Endothelial cell of umbilical vein (primary cell): ENCODE data around the gene SLC18A3. TPM values are rescaled to one million over a fixed set of nuclear protein-coding genes. Genes with fewer than 3 reads are reported as not detected.

ENCODE experiments used
- BruUV-seq: library from RNA; stranded (reverse); fragments of 400-500 nt; replicated peaks from 2 replicates; lab custom pipeline; 2021; lab: Mats Ljungman, UMichigan
- CTCF ChIA-PET: fragments of 300-600, 350-600 bp; sonication (Branson Sonifier 250); formaldehyde crosslinking; loops from one replicate; lab custom pipeline; 2021; ENCODE audit warnings: antibody characterized with exemption, inconsistent platforms; lab: Charles Lee
- POLR2A ChIA-PET: fragments of 300-600, 350-600 bp; sonication (Branson Sonifier 250); formaldehyde crosslinking; loops from one replicate; lab custom pipeline; 2021; ENCODE audit warnings: antibody characterized with exemption, inconsistent platforms; lab: Charles Lee
- DNase-seq: peaks from one replicate; pipeline ENCODE4 v3.0.0-alpha.2; 2011; ENCODE audit warnings: low read depth, low spot score
- FAIRE-seq: peaks from 2 replicates; lab custom pipeline; 2011; peaks lifted over from hg19 to GRCh38; lab: Jason Lieb, UNC
- H2AFZ ChIP-seq: 2 replicates; pipeline ENCODE4 v1.6.0; 2012; ENCODE audit warnings: low read depth, low read length, control low read depth, inconsistent platforms
- H3K27ac ChIP-seq: 2 replicates; pipeline ENCODE4 v1.5.1; 2011; ENCODE audit warnings: low read depth, mild to moderate bottlenecking, control low read depth, low read length, moderate library complexity; ENCODE audit not compliant: insufficient read depth
- H3K27me3 ChIP-seq, 2 experiments: 2 replicates each; pipeline versions ENCODE4 v1.6.0 to v1.6.1; 2011; ENCODE audit warnings: low read length in 2 of 2, mixed read lengths in 1 of 2; ENCODE audit not compliant: control insufficient read depth in 2 of 2, insufficient read depth in 2 of 2
- H3K36me3 ChIP-seq, 2 experiments: 2 replicates in 1 of 2; 3 replicates in 1 of 2; pipeline ENCODE4 v1.5.1; 2011; ENCODE audit warnings: low read length in 2 of 2, mild to moderate bottlenecking in 1 of 2, moderate library complexity in 1 of 2; ENCODE audit not compliant: control insufficient read depth in 2 of 2, insufficient read depth in 2 of 2; ENCODE audit errors: extremely low read depth in 1 of 2
- H3K4me1 ChIP-seq: 3 replicates; pipeline ENCODE4 v1.5.1; 2011; ENCODE audit warnings: mild to moderate bottlenecking, low read length; ENCODE audit not compliant: control insufficient read depth, insufficient read depth; ENCODE audit errors: extremely low read depth
- H3K4me2 ChIP-seq: 2 replicates; pipeline ENCODE4 v1.6.1; 2011; ENCODE audit warnings: low read length, control low read depth, mixed read lengths; ENCODE audit not compliant: insufficient read depth
- H3K4me3 ChIP-seq, 3 experiments: fragments of 200-600 bp in 1 of 3; sonication (generic), shearing (Covaris generic) in 1 of 3; replicated peaks in 1 of 3; 2 replicates each; pipeline ENCODE4 v1.5.1; 2011 to 2016; ENCODE audit warnings: control low read depth in 3 of 3, low read length in 3 of 3, mild to moderate bottlenecking in 2 of 3, inconsistent platforms in 1 of 3, low read depth in 1 of 3, moderate library complexity in 1 of 3; ENCODE audit not compliant: insufficient read depth in 1 of 3
- H3K79me2 ChIP-seq: 2 replicates; pipeline ENCODE4 v1.6.0; 2012; ENCODE audit warnings: low read length, inconsistent platforms; ENCODE audit not compliant: control insufficient read depth, insufficient read depth
- H3K9ac ChIP-seq: replicated peaks from 2 replicates; pipeline ENCODE3; 2011; ENCODE audit warnings: low read length, control low read depth; ENCODE audit not compliant: insufficient read depth; ENCODE audit errors: extremely low read depth
- H3K9me1 ChIP-seq: replicated peaks from 3 replicates; pipeline ENCODE4 v1.6.0; 2011; ENCODE audit warnings: mild to moderate bottlenecking, low read length; ENCODE audit not compliant: control insufficient read depth, insufficient read depth; ENCODE audit errors: extremely low read depth
- H3K9me3 ChIP-seq: replicated peaks from 2 replicates; pipeline ENCODE4 v1.5.1; 2012; ENCODE audit warnings: low read length, inconsistent platforms; ENCODE audit not compliant: control insufficient read depth, insufficient read depth
- H4K20me1 ChIP-seq: replicated peaks from 2 replicates; pipeline ENCODE3; 2011; ENCODE audit warnings: mild to moderate bottlenecking, low read length; ENCODE audit not compliant: control insufficient read depth, insufficient read depth; ENCODE audit errors: extremely low read depth
- FOS ChIP-seq: IDR thresholded peaks from 2 replicates; pipeline ENCODE4 v1.6.1; 2011; ENCODE audit warnings: mild to moderate bottlenecking, low read length, moderate library complexity, borderline replicate concordance; ENCODE audit not compliant: insufficient read depth
- JUN ChIP-seq: IDR thresholded peaks from 2 replicates; pipeline ENCODE4 v1.6.1; 2011; ENCODE audit warnings: borderline replicate concordance, low read depth; ENCODE audit not compliant: insufficient read length, insufficient read depth
- POLR2A ChIP-seq: IDR thresholded peaks from 2 replicates; pipeline ENCODE4 v1.6.1; 2012; ENCODE audit warnings: low read depth, mild to moderate bottlenecking, control low read depth, low read length
- POLR2AphosphoS5 ChIP-seq: IDR thresholded peaks from 2 replicates; pipeline ENCODE4 v1.6.1; 2012; ENCODE audit warnings: low read depth, mild to moderate bottlenecking, control low read depth, low read length, moderate library complexity; ENCODE audit not compliant: insufficient read depth
- dilution Hi-C: fragments of 300-500 bp; cut with MboI; formaldehyde crosslinking; loops from one replicate; pipeline ENCODE4 v1.15.0; 2019; ENCODE audit warnings: low sequenced_read_pairs; ENCODE audit not compliant: extremely low pct_ligation_motif_present
- intact Hi-C: fragments of 100-400 bp; cut with micrococcal nuclease; formaldehyde crosslinking; loops from one replicate; pipeline ENCODE4 v1.10.0; 2022
- polyA plus RNA-seq, 4 experiments: library from polyadenylated mRNA; depleted of rRNA in 3 of 4; stranded (reverse) in 3 of 4; unstranded in 1 of 4; fragments of >200 nt; gene quantifications; 2 replicates each; pipeline versions ENCODE4 v1.2.1 to v1.2.3, GENCODE V29; 2011 to 2012; ENCODE audit warnings: missing spikeins in 1 of 4
- total RNA-seq: library from RNA; stranded (reverse); gene quantifications from 2 replicates; pipeline ENCODE4 v1.2.3, GENCODE V29; 2021
- TF ChIP-seq, protein P1 (sequence below): IDR thresholded peaks from 2 replicates; pipeline ENCODE4 v1.6.1; 2011; ENCODE audit not compliant: insufficient read depth, insufficient read length

The SLC18A3 gene
- total and polyA plus RNA-seq, 2 donors (not counting 3 experiments of a cell fraction or from before 2014, with no cell fraction given) = not detected

DNA sequence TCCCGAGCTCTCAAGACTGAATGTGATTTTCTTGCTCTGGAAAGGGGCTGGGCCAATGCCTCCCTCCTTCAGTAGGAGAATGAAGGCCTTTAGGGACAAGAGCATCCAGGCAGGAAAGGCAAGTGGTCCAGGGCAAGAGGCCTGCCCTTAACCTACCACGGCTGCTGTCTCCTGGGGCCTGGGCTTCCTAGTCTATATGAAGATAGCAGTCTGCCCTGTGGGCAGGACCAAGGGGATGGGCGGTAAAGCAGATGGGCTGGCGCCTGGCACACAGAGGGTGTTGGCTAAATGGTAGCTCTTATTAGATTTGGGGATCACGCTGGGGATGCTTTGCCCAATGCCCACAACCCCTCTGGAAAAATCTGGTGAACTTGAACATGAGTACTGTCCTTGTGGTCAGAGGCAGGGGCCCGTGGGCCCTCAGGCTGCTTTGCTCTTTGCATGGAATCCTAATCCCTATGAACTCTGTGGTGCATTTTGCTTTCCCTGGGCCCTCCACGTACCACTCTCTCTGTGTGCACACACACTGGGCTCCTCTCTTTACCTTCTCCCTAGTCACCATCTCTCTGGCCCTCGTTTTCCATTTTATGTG is 24.1 kb downstream of the SLC18A3 start:
- Histone ChIP-seq H3K9me1 (no peaks in the 10 kb centered on the region), H2AFZ (no peak overlapping the region), H3K79me2 (no peaks in the 10 kb centered on the region), H3K4me2 (no peak overlapping the region), H3K4me1 (no peaks in the 10 kb centered on the region), H3K4me3 (no peak overlapping the region), H3K36me3 (no peaks in the 10 kb centered on the region), H3K27me3 (peaks cover 8 to 12% of the 10 kb centered on the region in 2 experiments), H3K9ac (no peak overlapping the region), H3K9me3 (no peaks in the 10 kb centered on the region), H3K27ac (no peak overlapping the region), H4K20me1 (no peaks in the 10 kb centered on the region)
- ChIA-PET POLR2A (no interaction called here), CTCF (no interaction called here)
- intact Hi-C loops = no loop called here
- DNase-seq (no peak), FAIRE-seq (no peak)
- dilution Hi-C loops = no loop called here
- no TSS peak for BruUV-seq
- TF ChIP-seq, protein P1, sequence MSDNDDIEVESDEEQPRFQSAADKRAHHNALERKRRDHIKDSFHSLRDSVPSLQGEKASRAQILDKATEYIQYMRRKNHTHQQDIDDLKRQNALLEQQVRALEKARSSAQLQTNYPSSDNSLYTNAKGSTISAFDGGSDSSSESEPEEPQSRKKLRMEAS = no peak
- no peak for TF ChIP-seq POLR2AphosphoS5

DNA sequence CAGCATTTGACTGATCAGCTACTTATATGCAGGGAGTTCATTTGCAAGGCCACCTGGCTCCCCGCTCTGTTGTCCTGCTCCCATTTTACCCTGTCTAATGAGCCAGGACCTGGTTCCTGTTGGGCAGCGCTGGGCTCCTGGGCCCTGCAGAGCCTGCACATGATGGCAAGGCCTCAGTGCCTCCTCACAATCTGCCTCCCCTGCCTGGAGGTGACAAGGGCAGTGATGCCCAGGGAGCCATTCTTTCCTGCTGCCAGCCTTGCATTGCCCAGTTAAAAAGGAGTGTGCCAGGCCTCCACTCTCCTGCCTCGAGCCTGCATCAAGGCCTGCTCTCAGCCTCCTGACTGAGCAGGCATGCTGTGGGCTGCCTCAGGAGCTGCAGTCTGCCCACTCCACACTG is 32.2 kb downstream of the SLC18A3 start:
- Histone ChIP-seq H3K79me2 (no peaks in the 10 kb centered on the region), H2AFZ (no peak overlapping the region), H3K27ac (no peak overlapping the region), H3K9me1 (no peaks in the 10 kb centered on the region), H4K20me1 (no peaks in the 10 kb centered on the region), H3K27me3 (peaks cover 0 to 7% of the 10 kb centered on the region in 2 experiments), H3K36me3 (no peaks in the 10 kb centered on the region), H3K4me2 (no peak overlapping the region), H3K9ac (no peak overlapping the region), H3K9me3 (no peaks in the 10 kb centered on the region), H3K4me1 (no peaks in the 10 kb centered on the region), H3K4me3 (no peak overlapping the region)
- no TSS peak for BruUV-seq
- CTCF ChIA-PET = no interaction called here
- no peak for DNase-seq
- POLR2A ChIA-PET = no interaction called here
- intact Hi-C loops (no loop called here), dilution Hi-C loops (no loop called here)
- TF ChIP-seq JUN (no peak), POLR2A (no peak), POLR2AphosphoS5 (no peak), FOS (no peak)
- no peak for FAIRE-seq
